HG03460 (cell line): ENCODE data around the gene AK1.

Experiments used
- ATAC-seq: cut with Tn5 transposase; IDR thresholded peaks from one replicate; pipeline ENCODE4 v1.9.1; 2021; ENCODE audit not compliant: unreplicated experiment

Gene AK1

GRCh38 chr9:127877566-127877998 is at the start of gene AK1:
TSS of gene AK1 (minus strand) at chr9:127877675. CDS start at chr9:127874617, 3,058 bp downstream.
- no peak for ATAC-seq

- no peak for ATAC-seq
Observed at GRCh38 chr9:127926906-127927200, 49.4 kb upstream of the AK1 start.

GRCh38 chr9:127925959-127926905 is 48.8 kb upstream of the AK1 start:
- ATAC-seq = no peak

- ATAC-seq = no peak
Observed at GRCh38 chr9:127924736-127925444, 47.4 kb upstream of the AK1 start.

- ATAC-seq = no peak
Observed at GRCh38 chr9:127923771-127924170, 46.3 kb upstream of the AK1 start.

GRCh38 chr9:127923046-127923445 is 45.6 kb upstream of the AK1 start:
- no peak for ATAC-seq

- ATAC-seq = no peak
Observed at GRCh38 chr9:127921557-127922120, 44.2 kb upstream of the AK1 start.

GRCh38 chr9:127920794-127921193 is 43.3 kb upstream of the AK1 start:
- no peak for ATAC-seq

GRCh38 chr9:127919253-127919815 is 41.9 kb upstream of the AK1 start:
- no peak for ATAC-seq

- no peak for ATAC-seq
Observed at GRCh38 chr9:127918183-127919107, 41.0 kb upstream of the AK1 start.

- peak; percentile 34 for ATAC-seq
Observed at GRCh38 chr9:127917603-127918002, 40.1 kb upstream of the AK1 start.

GRCh38 chr9:127916720-127917581 is 39.5 kb upstream of the AK1 start, which contains the start of gene ST6GALNAC4:
TSS of gene ST6GALNAC4 (minus strand) at chr9:127917041. CDS start at chr9:127916419, 622 bp downstream.
- ATAC-seq = peak; percentile 61

- ATAC-seq = peak; percentile 29
Observed at GRCh38 chr9:127915801-127916719, 38.6 kb upstream of the AK1 start.

- ATAC-seq = no peak
Observed at GRCh38 chr9:127915325-127915752, 37.9 kb upstream of the AK1 start.

GRCh38 chr9:127913682-127914081 is 36.2 kb upstream of the AK1 start:
- ATAC-seq = no peak

- ATAC-seq = no peak
Observed at GRCh38 chr9:127912882-127913281, 35.4 kb upstream of the AK1 start.

- no peak for ATAC-seq
Observed at GRCh38 chr9:127912296-127912695, 34.8 kb upstream of the AK1 start.

- ATAC-seq = no peak
Observed at GRCh38 chr9:127910613-127911205, 33.2 kb upstream of the AK1 start.
